HT-29 (cell line): ENCODE measurements around the gene KIAA0930. TPM values are rescaled to one million over a fixed set of nuclear protein-coding genes. Genes with fewer than 3 reads are reported as not detected.
"Not testable (repeated sequence)": the region's sequence is repeated elsewhere in the genome, so short reads cannot be mapped to it uniquely, and the experiment has no call there.

Source experiments
- DNase-seq: peaks from one replicate; pipeline ENCODE4 v3.0.0-alpha.2; 2015; ENCODE audit warnings: low spot score
- total RNA-seq: library from RNA; depleted of rRNA; stranded (reverse); fragments of >200 nt; shearing (Covaris generic); gene quantifications from 2 replicates; pipeline ENCODE4 v1.2.3, GENCODE V29; 2014

KIAA0930 gene
- total RNA-seq, 1 experiment from 2014 or later: 43.2 TPM

- peak; percentile 7 for DNase-seq
Measured at GRCh38 chr22:45202333-45203149, 38.2 kb downstream of the KIAA0930 start.

DNA sequence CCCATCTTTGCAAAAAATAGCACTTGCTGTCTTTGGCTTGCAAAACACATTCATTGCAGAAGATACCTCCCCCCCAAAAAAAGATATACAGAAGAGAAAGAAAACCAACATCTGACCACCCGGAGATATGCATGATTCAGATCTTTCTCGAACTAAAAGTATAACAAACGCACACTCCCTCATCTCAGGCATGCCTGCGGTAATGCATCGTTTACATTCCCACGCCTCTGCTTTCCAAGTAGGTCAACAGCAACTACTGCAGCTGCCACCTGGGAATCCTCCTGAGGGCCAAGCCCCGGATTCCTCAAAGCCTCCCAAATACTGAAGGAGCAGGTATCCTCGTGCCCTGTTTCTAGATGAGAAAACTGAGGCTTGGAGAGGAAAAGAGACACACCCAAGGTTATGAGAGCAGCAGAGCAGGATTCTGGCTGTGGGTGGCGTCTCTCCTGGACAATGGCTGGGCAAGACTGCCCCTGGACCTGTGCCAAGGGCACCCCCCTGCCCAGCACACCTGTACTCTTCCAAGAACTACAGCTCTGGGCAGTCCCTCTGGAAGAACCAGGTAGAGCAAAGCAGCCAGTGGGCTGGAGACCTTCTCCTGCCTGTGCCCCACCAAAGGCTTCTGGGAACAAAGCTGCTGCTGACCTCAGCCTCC lies 38.9 kb downstream of the KIAA0930 start:
- DNase-seq: peak; percentile 37

- no peak for DNase-seq
Measured at GRCh38 chr22:45200860-45201511, 39.7 kb downstream of the KIAA0930 start.

DNA sequence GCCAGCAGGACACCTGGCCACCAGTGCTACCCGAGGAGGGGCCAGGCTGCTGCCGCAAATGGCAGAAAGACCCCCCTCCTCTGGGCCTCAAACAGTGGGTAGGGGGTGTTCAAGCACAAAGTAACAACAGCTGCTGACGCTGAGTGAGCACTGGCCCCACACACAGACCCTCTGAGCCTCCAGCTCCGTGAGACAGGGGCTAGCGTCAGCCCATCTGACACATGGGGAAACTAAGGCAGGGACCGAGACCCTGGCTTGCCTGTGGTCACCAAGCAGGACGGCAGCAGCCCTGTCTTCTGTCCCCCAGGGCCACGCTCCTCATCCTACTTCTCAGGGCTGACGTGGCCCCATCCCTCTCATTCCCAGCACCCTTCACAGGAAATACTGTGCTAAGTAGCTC lies 40.5 kb downstream of the KIAA0930 start:
- no peak for DNase-seq

GRCh38 chr22:45199723-45200122 lies 41.0 kb downstream of the KIAA0930 start:
- DNase-seq: no peak

- DNase-seq: no peak
Measured at GRCh38 chr22:45198463-45198795, 42.3 kb downstream of the KIAA0930 start.

- DNase-seq: no peak
Measured at GRCh38 chr22:45197606-45198462, 42.9 kb downstream of the KIAA0930 start.

DNA sequence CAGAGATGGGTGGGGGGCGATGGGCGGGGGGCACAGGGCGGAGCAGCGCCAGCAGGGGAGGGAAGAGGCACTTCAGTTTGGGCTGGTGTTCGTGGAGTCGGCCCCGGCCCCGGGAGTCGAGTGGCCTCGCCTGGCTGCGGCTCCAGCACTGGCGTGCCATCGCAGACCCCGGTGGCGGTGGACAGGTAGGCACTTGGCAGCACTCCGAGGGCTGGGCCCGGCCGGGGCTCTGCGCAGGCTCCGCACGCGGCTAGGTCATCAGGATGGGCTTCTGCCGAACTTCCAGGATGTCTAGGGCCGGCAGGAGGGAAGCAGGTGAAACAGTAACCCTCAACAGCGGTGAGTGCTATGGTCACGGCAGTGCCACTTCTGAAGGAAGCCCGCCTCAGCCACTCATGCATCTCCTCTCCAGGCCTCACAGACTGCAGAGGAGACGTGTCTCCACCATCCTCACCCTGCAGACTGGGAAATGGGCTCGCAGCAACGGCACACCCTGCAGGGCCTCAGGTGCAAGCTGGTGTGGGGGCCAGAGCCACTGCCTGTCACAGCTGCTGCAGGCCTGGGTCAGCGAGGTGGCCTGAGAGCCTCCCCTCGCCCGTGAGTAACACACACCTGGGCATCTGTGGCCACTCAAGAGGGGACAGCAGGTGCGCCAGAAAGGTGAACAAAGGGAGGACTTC lies 43.6 kb downstream of the KIAA0930 start:
- no peak for DNase-seq

GRCh38 chr22:45196308-45196707 lies 44.4 kb downstream of the KIAA0930 start:
- DNase-seq: no peak

GRCh38 chr22:45195616-45196015 lies 45.1 kb downstream of the KIAA0930 start:
- DNase-seq: no peak

- no peak for DNase-seq
Measured at GRCh38 chr22:45194686-45195085, 46.0 kb downstream of the KIAA0930 start.

GRCh38 chr22:45192701-45193187 lies 48.0 kb downstream of the KIAA0930 start:
- DNase-seq: no peak

DNA sequence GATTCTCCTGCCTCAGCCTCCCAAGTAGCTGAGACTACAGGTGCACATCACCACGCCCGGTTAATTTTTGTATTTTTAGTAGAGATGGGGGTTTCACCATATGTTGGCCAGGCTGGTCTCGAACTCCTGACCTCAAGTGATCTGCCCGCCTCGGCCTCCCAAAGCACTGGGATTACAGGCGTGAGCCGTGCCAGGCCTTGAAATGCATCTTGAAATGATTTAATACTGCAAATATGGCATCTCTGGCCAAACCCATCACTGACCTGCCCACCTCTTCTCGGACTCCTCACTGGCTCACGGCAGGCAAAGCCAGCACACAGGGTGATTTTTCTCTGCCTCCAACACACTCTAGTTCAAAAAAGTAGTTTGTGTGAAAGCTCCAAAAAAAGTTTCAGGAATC lies 48.9 kb downstream of the KIAA0930 start:
- DNase-seq: not testable (repeated sequence)

- no peak for DNase-seq
Measured at GRCh38 chr22:45190202-45190872, 50.4 kb downstream of the KIAA0930 start.

DNA sequence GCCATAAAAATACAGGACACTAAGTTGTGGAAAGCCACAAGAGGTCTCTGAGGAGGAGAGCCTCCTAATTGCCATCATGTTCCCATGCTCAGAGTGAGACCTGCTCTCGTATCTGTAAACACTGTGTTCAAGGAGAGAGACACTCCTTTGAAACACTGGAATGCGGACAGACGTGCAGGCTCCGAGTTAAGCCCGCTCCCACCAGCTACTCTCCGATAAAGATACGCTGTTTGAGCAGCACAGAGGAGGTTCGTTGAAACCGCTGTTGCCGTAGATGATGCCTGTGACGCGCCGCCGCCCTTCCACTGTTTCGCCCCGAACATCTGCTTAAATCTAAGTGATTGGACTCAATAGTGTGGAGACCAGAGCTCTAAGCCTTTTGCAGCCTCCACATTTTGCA lies 51.9 kb downstream of the KIAA0930 start:
- no peak for DNase-seq

DNA sequence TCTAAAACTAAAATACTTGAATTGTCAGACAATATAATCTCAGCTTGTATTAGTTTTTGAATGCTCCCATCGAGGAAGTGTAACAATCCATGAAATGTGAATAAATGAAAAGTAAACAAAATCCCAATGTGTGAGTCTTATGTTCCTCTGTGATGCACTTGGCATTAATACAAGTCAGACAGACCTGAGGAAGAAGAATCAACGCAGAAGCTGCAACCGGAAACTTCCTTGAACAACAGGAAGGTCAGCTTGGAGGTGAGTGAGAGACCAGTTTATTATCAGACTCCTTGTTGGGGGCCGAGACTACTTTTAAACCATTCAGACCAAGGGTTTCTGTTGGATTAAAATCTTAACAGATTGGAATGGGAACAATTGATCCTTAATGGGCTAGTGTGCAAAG lies 52.8 kb downstream of the KIAA0930 start:
- DNase-seq: no peak

DNA sequence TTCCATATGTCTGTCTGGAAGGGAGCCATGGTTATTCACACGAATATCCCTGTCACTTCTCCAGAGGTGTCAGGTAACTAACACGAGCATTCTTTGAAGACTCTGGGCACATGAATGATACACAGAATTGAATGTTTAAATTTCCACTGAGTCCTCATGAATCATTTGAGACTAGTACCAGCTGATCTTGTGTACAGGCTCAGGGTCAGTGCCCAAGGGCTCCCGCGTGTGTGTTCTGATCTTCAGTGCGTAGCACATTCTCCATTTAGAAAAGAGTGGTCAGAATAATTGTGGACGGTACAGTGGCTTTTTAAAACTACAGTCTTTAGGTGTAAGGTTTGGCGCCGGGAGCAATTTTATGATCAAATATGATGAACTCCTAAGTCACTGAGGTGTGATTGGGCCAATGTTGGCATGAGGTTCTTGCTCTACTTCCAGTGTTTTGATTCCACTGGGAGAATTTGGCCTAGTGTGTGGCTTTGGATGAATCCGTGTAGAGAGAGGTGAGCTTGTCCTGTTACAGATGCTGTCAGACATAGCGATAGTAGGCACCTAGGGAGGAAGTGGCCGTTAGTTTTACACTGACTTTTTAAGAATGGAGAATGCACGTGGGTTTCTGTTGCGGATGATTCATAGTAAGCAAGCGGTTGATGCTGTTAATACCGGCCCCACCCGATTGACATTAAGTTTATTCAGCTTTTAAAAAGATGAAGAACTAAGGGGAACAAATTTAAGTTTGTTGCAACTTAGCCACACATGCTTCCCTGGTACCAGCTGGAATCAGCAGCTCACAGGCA lies 54.8 kb downstream of the KIAA0930 start:
- no peak for DNase-seq

GRCh38 chr22:45183974-45184373 lies 56.7 kb downstream of the KIAA0930 start:
- DNase-seq: no peak

- DNase-seq: no peak
Measured at GRCh38 chr22:45181766-45182165, 58.9 kb downstream of the KIAA0930 start.

- no peak for DNase-seq
Measured at GRCh38 chr22:45181240-45181639, 59.5 kb downstream of the KIAA0930 start.
